Heart left ventricle (tissue), 13 donors: Measurements from ENCODE around the gene CDK5RAP2.

Experiments
- CTCF ChIP-seq, 12 donors: fragments of 200-600 bp; sonication (generic) in 4 of 12; IDR thresholded peaks; one replicate each; pipeline versions ENCODE4 v1.5.0 to v1.8.0; 2018 to 2022; ENCODE audit warnings: antibody characterized with exemption in 12 of 12, mild to moderate bottlenecking in 5 of 12
- POLR2A ChIP-seq, 2 donors: fragments of 450-650 bp; IDR thresholded peaks; one replicate each; pipeline ENCODE4 v1.6.1; 2017; ENCODE audit warnings: antibody characterized with exemption in 2 of 2, mild to moderate bottlenecking in 2 of 2, moderate library complexity in 2 of 2
- donor health status: ischemic (EF 13 %, LVEDD 7.1; RV severe dilation, severe dysfunction).
- donor health status: DM: no; HTN: yes; CAD: no.
- donor health status: DM: no; HTN: no; CAD: no.
- donor health status: ischemic (EF 25% LVEDD 6.9; RV normal size, moderate dysfunction).
- donor health status: ischemic (EF 25% LVEDD 5.7; RV mildly dilated, moderate dysfunction).
- donor health status: ischemic (EF 35%, LVEDD 5.7; RV mildly dilated, moderate dysfunction).
- donor health status: nonischemic (EF 11% LVEDD 7.7; RV severe dilation, severe dysfunction).
- donor health status: DM: yes; HTN: yes; CAD: no.
- donor health status: PGD.
- donor health status: ischemic (EF 29% LVEDD 5.4; RV normal size, mild dysfunction).
- donor health status: nonischemic (EF 23%, LVEDD 6.1; RV moderate dilation, normal function).

GRCh38 chr9:120431268-120431667, 148.7 kb downstream of the CDK5RAP2 start:
- TF ChIP-seq CTCF (IDR thresholded peaks at IDR 0.05) (no peak), POLR2A (IDR thresholded peaks at IDR 0.05) (no peak)
